ENCODE data around the gene WDFY3. TPM values are rescaled to one million over a fixed set of nuclear protein-coding genes. Genes with fewer than 3 reads are reported as not detected.

The WDFY3 gene
- total and polyA plus RNA-seq, 2 donors (not counting 1 experiment from before 2014, with no cell fraction given), result 0.05 to 0.36 TPM

GRCh38 chr4:84971319-84971932, 4.9 kb upstream of the WDFY3 start:
- ChIA-PET POLR2A (no interaction called here), CTCF (interaction anchor here (0.6 to 1.2 kb wide), 5 partner anchors 11 to 1325 kb away, joined by 3 to 9 read pairs (median 3); no protein-coding TSS in a partner anchor)
- no peak overlapping the region for H2AFZ ChIP-seq (ENCODE audit: insufficient read depth, low read depth, low read length, poor library complexity, severe bottlenecking)
- H3K4me3 Mint-ChIP-seq, result no peak overlapping the region
- 19% methylated on average over 1 of the region's 3 CpGs for WGBS (ENCODE audit: insufficient coverage)
- peaks cover 36% of the 10 kb centered on the region for H3K27me3 Mint-ChIP-seq
- H3K4me1 Mint-ChIP-seq, result peaks cover 8% of the 10 kb centered on the region
- no peak overlapping the region for H3K4me2 ChIP-seq (replicated peaks; ENCODE audit: low read depth, low read length, poor library complexity, severe bottlenecking)
- DNase-seq (peak; percentile 19), ATAC-seq (ENCODE audit: low read depth) (no peak)
- H3K36me3 ChIP-seq (replicated peaks in 1 of 2; ENCODE audit: control extremely low read depth in 1 of 2, control insufficient read depth in 1 of 2, extremely low read depth in 1 of 2, insufficient read depth in 2 of 2, low read length in 1 of 2), result no peaks in the 10 kb centered on the region
- H3K79me2 ChIP-seq (ENCODE audit: control insufficient read depth, insufficient read depth, low read length), result no peaks in the 10 kb centered on the region
- no peak overlapping the region for H3K27ac Mint-ChIP-seq
- H3K27ac ChIP-seq (ENCODE audit: low read length in 2 of 2), result no peak overlapping the region
- H3K9me3 Mint-ChIP-seq (ENCODE audit: insufficient read depth), result no peaks in the 10 kb centered on the region
- H4K20me1 ChIP-seq (ENCODE audit: control insufficient read depth, insufficient read depth, low read length, poor library complexity, severe bottlenecking), result no peaks in the 10 kb centered on the region
- peaks cover 6 to 9% of the 10 kb centered on the region in 2 donors for H3K4me1 ChIP-seq (ENCODE audit: control insufficient read depth in 2 of 2, insufficient read depth in 2 of 2, low read length in 2 of 2)
- H3K27me3 ChIP-seq (replicated peaks in 1 of 4; ENCODE audit: control extremely low read depth in 1 of 4, control insufficient read depth in 3 of 4, insufficient read depth in 4 of 4, low read length in 3 of 4), result peaks cover 0 to 19% (median 8%) of the 10 kb centered on the region in 4 experiments
- H3K4me3 ChIP-seq (ENCODE audit: control extremely low read depth in 1 of 5, extremely low read depth in 1 of 5, insufficient read depth in 1 of 5, low read depth in 2 of 5, low read length in 4 of 5), result no peak overlapping the region
- peaks cover 0 to 4% (median 0%) of the 10 kb centered on the region in 3 donors for H3K9me3 ChIP-seq (ENCODE audit: control extremely low read depth in 1 of 3, control insufficient read depth in 2 of 3, insufficient read depth in 1 of 3, low read length in 2 of 3)
- no peak overlapping the region for H3K9ac ChIP-seq (ENCODE audit: low read length)
- TF ChIP-seq, protein P1, sequence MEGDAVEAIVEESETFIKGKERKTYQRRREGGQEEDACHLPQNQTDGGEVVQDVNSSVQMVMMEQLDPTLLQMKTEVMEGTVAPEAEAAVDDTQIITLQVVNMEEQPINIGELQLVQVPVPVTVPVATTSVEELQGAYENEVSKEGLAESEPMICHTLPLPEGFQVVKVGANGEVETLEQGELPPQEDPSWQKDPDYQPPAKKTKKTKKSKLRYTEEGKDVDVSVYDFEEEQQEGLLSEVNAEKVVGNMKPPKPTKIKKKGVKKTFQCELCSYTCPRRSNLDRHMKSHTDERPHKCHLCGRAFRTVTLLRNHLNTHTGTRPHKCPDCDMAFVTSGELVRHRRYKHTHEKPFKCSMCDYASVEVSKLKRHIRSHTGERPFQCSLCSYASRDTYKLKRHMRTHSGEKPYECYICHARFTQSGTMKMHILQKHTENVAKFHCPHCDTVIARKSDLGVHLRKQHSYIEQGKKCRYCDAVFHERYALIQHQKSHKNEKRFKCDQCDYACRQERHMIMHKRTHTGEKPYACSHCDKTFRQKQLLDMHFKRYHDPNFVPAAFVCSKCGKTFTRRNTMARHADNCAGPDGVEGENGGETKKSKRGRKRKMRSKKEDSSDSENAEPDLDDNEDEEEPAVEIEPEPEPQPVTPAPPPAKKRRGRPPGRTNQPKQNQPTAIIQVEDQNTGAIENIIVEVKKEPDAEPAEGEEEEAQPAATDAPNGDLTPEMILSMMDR (IDR thresholded peaks at IDR 0.05), result peak; percentile 60
- no peak for TF ChIP-seq EZH2 (IDR thresholded peaks at IDR 0.05; ENCODE audit: borderline replicate concordance, insufficient read depth, low read depth, low read length, poor library complexity, severe bottlenecking)
- intact Hi-C loops (cut with micrococcal nuclease), result loop anchor here (5.0 kb wide), 1 partner anchor 224 kb away; no protein-coding TSS in a partner anchor

DNA sequence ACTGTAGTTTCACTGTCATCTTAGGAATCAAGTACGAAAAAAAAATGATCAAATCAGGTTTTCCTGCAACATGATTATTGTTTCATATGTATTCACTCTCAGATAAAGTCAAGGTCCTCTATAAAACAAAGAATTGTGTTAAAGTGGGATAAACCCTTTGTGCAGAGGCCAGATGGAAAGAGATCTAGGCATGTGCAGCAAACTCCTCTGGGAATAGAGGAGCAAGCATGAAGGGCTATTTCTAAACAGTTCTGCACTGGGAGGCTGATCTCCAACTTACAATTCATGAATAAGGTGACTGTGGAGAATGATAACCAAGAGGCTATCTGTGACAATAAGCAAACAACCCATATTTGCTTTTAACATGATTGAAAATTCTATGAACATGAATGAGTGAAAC, 2.4 kb upstream of the WDFY3 start:
- Histone ChIP-seq H3K4me1 (ENCODE audit: control insufficient read depth in 2 of 2, insufficient read depth in 2 of 2, low read length in 2 of 2) (peaks cover 20% of the 10 kb centered on the region in 2 donors), H2AFZ (ENCODE audit: insufficient read depth, low read depth, low read length, poor library complexity, severe bottlenecking) (no peak overlapping the region), H3K79me2 (ENCODE audit: control insufficient read depth, insufficient read depth, low read length) (no peaks in the 10 kb centered on the region), H3K4me2 (replicated peaks; ENCODE audit: low read depth, low read length, poor library complexity, severe bottlenecking) (no peak overlapping the region), H3K27ac (ENCODE audit: low read length in 2 of 2) (no peak overlapping the region), H3K9me3 (ENCODE audit: control extremely low read depth in 1 of 3, control insufficient read depth in 2 of 3, insufficient read depth in 1 of 3, low read length in 2 of 3) (peaks cover 0 to 5% (median 0%) of the 10 kb centered on the region in 3 donors), H3K9ac (ENCODE audit: low read length) (no peak overlapping the region), H3K36me3 (replicated peaks in 1 of 2; ENCODE audit: control extremely low read depth in 1 of 2, control insufficient read depth in 1 of 2, extremely low read depth in 1 of 2, insufficient read depth in 2 of 2, low read length in 1 of 2) (no peaks in the 10 kb centered on the region), H3K4me3 (ENCODE audit: control extremely low read depth in 1 of 5, extremely low read depth in 1 of 5, insufficient read depth in 1 of 5, low read depth in 2 of 5, low read length in 4 of 5) (no peak overlapping the region), H3K27me3 (replicated peaks in 1 of 4; ENCODE audit: control extremely low read depth in 1 of 4, control insufficient read depth in 3 of 4, insufficient read depth in 4 of 4, low read length in 3 of 4) (peaks cover 0 to 34% (median 22%) of the 10 kb centered on the region in 4 experiments), H4K20me1 (ENCODE audit: control insufficient read depth, insufficient read depth, low read length, poor library complexity, severe bottlenecking) (no peaks in the 10 kb centered on the region)
- ChIA-PET CTCF (no interaction called here), POLR2A (no interaction called here)
- intact Hi-C loops (cut with micrococcal nuclease), result no loop called here
- no peak overlapping the region for H3K4me3 Mint-ChIP-seq
- peaks cover 14% of the 10 kb centered on the region for H3K4me1 Mint-ChIP-seq
- WGBS (ENCODE audit: insufficient coverage), result no CpG with 5 or more reads among the region's 1 CpG
- H3K27me3 Mint-ChIP-seq, result peaks cover 40% of the 10 kb centered on the region
- DNase-seq (no peak), ATAC-seq (ENCODE audit: low read depth) (no peak)
- H3K9me3 Mint-ChIP-seq (ENCODE audit: insufficient read depth), result no peaks in the 10 kb centered on the region
- H3K27ac Mint-ChIP-seq, result no peak overlapping the region
- no peak for TF ChIP-seq EZH2 (IDR thresholded peaks at IDR 0.05; ENCODE audit: borderline replicate concordance, insufficient read depth, low read depth, low read length, poor library complexity, severe bottlenecking)
- TF ChIP-seq, protein P1 (IDR thresholded peaks at IDR 0.05), result no peak

Measured in B cell (primary cell).